Raji (cell line): ENCODE results near the gene LRFN2.

Experiments
- POLR2A ChIP-seq: IDR thresholded peaks from 2 replicates; pipeline ENCODE4 v1.6.1; 2011; ENCODE audit warnings: low read depth, low read length, control low read depth; ENCODE audit not compliant: insufficient read depth

LRFN2 gene

DNA sequence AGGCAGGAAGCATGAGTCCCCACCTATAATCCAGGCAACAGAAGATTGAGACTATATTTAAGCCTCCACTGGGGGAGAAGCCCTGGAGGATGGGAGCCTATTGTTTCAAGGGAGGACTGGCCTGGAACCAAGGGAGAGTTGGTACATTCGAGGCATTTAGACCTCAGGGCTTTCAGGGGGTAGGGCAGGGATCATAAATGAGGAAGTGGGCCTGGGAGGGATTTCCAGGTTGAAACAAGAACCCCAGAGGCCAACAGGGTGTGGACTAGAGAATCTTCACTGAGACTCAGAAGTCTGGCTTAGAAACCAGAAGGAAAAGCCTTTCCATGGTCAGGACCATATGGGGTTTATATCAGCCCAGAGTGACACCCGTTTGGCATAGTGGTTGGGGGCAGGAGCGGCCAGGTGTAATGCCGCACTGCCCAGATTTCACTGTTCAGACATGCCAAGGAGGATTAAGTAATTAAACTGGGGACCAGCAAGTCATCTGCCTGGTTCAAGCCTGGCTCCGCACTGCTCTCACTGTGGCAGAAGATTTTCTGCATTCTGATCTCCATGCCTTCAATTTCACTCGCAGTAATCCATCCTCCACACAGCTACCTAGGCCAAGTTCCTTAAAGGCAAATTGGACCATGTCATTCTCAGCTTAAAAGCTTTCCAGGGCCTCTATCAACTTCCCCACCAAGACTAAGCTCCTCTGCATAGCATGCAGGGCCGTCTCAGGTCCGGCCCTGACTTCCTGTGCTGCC, 17.8 kb downstream of the LRFN2 start:
- no peak for TF ChIP-seq POLR2A

DNA sequence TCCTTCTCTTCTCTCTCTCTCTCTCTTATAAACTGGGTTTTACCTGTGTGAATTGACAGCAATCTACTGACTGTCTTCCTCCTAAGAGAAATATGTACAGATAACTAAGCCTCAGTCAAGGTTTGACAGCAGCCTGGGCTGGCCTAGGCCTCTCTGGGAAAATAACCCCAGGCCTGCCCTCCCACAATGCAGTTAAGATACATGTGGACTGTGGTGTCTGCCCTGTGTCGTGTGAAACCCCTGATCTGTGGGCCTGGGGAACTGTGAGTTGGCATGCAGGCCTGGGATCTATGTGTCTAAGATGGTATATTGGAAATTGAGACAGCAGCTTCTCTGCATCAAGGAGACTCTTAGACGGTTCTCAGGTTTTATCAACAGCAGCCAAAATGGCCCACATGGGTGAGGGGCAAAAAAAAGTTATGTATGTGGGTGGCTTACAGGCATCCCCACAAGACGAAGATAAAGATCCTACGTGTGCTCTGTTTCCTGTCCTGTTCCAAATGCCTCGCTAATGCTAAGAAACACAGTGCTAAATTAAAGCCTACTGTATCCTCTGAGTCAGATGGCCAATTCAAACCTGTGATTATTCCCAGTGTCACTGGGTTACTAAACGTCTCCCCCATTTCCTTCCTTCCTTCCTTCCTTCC, 19.0 kb downstream of the LRFN2 start:
- no peak for TF ChIP-seq POLR2A

DNA sequence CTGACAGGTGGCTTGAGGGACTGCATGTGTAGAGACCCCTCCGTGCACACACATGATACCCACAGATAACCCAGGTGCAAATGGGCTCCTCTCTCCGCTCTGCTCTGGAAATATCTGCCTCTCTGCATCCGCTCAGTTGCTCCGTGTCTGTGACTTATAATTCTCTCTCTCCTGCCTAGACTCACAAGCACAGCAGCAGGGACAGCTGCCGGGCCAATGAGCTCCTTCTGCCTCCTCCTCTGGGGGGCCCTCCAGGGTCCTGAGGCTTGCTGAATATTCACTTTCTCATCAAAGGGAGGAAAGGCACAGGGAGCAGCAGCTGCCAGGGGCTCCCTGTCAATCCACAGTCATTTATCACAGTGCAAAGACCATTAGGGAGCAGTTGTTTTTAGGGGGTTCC, 24.1 kb downstream of the LRFN2 start:
- no peak for TF ChIP-seq POLR2A

DNA sequence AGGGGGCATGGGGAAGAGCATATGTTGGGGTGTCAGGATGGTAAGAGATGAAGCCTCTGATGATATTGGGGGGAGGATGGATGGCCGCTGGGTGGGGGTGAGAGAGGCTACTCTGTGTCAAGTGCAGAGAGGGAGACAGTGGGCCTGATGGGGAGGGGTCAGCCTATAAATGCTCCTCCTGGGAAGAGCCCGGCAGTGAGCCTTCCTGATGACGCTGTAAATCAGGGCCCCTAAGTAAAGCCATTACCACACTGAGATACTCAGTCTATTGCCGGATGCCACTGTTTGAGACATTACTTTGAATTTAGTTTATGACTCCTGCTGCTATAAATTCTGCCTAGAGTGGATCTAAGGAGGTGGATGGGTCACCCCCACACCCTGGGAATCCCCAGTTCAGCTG, 28.1 kb downstream of the LRFN2 start:
- no peak for TF ChIP-seq POLR2A

DNA sequence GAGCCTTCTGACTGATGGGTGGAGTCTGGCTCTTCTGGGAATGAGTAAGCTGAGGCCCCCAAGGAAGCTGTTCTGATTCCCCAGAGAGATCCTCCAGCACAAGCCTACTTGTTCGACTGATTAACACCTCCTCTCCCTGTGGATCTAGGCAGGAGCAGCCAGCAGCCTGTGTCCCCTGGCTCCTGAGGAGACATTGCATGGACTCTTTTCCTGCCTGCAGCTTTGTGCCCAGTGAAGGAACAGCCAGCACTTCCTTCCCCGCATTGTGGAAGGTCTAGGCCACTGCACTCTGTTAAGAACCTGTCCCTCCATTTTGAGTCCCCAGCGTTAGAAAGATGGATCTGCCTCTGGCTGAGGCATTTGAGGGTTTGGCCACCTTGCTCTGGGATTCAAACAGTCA, 29.1 kb downstream of the LRFN2 start:
- no peak for TF ChIP-seq POLR2A

DNA sequence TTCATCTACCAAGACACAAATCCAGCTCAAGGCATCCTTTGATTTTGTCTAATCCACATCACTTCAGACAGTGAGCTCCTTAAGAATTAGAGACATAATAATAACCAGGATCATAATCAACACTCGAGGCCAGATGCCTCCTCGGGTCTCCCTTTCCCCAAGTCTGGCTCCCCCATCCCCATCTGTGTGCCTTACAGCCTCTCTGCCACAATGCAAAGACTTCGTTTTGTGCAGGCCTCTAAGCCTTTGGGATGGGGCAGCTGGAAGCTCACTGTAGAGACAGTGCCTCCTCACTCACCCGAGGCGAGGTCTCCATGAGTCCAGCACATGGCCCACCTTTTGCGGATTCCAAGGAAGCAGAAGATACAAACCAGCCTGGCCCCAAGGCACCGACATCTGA, 30.3 kb downstream of the LRFN2 start:
- no peak for TF ChIP-seq POLR2A

DNA sequence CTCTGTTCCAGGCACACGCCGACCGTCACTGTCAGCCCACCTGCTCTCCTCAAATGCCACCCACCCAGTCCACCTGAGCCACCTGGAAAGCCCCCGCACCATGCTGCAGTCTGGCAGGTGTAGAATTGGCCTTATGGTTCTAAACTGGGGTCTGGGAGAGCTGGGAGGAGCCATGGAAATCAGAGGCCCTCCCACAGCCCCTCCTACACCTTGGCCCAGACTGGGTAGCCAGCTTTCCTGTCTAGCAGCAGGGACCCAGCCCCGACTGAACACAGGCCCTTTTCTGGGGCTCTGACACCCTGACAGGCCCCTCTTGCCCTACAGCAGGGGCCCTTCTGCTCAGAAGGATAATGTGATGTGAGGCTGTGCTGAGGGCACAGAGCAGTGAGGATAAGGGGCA, 31.1 kb downstream of the LRFN2 start:
- no peak for TF ChIP-seq POLR2A

DNA sequence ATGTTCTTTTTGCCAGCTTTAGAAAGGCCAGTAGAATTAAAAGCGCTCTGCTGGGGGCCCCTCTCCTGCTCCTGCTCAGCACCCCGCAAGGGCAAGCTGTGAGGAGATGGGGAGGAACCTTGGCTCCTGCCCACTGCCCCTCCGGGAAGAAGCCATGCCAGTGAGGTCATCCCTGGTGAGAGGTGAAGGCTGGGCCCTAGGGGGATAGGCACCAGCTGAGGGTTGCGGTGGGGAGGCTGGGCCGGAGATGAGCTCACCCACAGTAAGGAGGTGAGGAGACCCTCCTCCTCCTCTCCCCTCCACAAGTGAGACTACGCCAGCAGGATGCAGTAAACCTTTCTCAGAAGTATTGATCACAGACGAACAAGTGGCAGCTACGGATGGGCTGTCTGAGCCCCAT, 32.1 kb downstream of the LRFN2 start:
- TF ChIP-seq POLR2A = no peak

DNA sequence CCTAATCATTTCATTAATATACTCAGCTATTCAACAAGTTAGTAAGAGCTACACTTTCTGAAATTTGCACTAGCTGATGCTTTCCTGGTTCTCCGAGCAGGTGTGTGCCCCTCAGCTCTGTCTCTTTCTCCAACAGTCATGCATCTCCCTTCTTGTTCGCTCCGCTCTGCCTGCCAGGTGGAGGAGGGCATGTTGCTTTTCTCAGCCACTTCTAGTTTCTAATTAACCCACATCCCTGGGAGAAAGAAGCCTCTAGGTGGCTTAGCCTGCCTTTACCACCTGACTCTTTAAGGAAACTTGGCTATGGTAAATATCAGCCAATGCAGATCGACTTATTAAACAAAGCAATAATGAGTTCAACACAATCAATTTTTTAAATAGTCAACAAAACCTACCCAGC, 34.2 kb downstream of the LRFN2 start:
- TF ChIP-seq POLR2A = no peak

DNA sequence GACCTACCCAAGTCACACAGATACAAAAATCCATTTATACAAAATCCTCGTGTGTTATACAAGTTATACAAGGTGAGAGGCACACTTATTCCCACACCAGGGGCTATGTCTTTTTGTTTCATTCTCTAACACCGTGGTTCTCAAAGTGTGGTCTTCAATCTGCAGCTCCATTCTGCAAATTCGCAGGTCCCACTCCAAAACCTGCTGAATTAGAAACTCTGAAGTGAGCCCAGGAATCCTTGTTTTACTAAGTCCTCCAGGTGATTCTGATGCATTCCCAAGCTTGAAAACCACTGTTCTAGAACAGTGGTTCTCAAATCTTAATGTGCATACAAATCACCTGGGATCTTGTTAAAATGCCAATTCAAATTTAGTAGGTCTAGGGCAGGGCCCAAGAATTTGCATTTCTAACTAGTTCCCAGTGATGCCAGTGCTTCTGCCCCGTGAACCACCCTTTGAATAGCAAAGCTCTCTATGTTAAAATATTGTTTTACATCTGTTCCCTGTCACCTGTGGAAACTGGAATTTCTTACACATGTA, 35.1 kb downstream of the LRFN2 start:
- no peak for TF ChIP-seq POLR2A

DNA sequence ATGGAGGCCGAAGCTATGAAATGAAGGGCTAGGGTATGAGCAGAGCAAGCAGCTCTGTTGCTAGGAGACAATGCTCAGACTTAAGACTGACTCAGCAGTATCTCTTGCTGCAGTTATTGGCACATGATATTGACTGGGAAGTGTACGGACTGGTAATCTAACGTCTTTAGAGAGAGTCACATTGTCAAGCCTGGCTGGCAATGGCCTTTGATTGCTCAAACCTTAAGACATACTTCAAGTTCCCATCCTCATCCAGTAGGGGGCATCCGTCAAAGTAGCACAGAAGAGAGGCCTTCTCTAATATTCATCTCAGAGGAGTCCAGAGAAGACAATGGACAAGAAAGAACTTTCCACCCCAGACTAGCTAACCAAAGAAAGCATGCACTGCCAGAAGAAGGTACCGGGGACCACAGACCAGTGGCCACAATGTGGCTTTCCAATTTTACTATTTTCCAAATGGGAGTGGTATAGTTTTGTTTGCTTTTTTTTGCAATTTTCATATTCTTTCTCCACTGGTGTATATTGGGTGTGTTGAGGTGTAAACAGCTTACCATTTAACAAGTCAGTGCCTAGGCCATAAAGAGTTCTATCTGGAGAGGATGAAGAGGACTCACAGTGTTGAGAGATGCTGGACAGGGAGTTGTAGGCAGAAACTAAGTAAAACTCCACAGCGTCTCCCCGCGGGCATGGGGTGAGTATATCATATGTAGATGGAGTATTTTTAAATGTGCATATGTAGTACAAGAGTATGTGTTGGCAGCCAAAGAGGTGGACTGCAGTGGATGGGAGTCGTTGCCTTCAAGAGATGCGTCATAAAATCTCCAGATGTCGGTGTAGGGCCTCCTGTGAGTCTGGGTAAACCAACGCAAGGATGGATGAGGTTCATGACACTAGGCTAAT, 36.7 kb downstream of the LRFN2 start:
- no peak for TF ChIP-seq POLR2A

DNA sequence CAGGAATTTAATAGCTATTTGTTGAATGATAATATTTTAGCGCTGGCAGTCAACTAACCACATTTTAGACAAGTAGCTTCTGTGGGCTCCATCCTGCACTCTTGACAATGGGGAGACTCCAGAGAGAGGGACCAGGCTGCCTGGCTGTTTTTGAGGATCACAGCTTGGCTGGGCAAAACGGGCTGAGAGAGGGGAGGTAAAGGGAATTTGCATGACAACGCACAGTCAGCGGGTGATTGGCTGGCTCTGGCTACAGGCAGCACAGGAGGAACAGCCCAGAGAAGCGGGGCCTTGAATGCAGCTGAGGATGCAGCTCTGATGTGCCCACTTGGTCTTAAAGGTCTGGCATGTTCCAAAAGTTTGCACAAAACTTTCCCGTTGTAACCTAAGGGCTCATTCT, 41.2 kb downstream of the LRFN2 start:
- no peak for TF ChIP-seq POLR2A

DNA sequence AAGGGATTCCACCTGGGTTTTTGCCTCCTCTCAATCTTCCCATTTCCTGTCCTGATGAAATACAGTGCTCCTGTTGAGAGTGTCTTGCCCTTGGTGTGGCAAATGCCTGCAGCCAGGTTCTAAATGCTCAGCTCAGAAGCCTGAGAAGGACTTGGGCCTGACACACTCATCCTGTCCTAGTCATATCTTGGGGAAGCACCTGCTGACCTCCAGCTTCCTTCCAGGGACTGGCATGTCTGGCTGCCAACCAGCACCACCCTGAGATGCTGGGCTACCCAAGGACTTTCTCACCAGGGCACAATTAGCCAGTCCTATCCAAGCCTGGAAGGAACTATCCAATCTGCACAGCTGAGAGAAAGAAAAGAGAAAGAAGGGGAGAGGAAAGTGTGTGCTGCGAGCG, 43.4 kb downstream of the LRFN2 start:
- no peak for TF ChIP-seq POLR2A

DNA sequence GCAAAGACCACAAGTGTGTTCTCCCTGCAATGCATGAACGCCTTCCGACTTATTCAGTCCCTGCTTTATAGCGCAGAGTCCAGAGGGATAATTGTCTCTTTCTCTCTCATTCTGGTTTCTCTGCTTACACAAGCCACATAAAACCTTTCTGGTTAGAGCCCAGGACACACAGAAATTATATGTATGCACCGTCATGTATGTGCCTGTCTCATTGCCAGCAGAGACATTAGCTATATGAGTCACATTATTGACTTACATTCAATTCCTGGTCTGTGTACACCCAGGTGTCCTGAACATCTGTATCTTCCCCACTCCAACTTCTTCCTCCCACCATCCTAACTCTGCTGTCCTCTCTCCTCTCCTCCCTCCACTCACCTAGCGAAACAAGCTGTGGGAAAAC, 44.0 kb downstream of the LRFN2 start:
- no peak for TF ChIP-seq POLR2A

DNA sequence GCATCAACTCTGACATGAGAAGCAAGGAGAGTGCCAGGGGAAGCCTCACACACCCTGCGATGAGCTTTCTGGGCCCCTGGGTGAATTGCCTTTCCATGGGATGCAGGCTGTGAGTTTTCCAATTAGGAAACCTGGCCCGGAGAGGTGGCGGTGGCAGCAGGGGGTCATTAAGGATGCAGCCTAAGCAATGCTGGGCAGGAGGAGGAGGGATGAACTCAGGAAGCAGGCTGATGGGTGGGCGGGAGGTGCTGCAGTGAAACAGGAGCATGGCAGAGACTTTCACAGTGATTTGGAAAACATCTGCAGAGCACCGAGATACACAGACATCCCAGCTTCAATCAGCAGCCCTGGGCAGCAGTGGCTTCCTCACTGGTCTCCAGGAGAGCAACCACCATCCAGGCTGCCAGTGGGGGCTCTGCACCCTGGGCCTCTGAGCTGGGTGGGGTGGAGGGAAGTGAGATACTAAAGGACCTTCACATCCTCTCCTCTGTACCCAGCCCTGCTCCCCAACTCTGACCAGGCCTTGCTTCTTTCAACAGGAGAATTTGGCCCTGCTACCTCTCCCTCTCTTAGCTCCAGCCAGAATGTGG, 44.9 kb downstream of the LRFN2 start:
- no peak for TF ChIP-seq POLR2A

DNA sequence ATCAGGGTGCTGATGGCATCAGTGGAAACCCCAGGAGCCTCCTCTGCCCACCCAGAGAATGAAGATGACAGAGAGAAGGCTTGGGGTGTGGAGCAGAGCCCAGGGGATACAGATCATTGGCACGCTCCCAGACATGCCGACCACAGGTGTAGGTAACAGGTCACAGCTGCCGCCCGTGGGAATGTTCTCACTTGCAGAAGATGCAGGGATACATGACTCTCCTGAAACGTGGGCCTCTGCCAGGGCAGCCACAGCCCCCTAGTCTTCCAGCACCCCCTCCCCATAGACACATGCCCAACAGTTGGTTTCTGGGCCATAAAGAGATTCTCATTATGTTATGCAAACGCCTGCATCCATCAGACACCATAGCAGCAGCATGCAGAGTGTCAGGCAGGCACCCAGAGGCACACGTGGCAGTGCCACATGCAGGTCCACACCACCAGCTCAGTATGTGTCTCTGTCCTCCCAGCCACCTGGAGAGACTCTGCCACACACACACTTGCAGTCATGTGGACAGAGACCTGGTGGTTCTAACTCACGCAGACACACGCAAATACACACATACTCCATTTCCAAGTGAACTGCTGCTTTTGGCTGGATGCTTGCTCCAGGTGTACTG, 45.5 kb downstream of the LRFN2 start:
- TF ChIP-seq POLR2A = no peak
